ENCODE data around the gene RGS7. TPM values are rescaled to one million over a fixed set of nuclear protein-coding genes. Genes with fewer than 3 reads are reported as not detected.

Gene RGS7
- total RNA-seq, 1 donor from 2014 or later: not detected

- TF ChIP-seq CTCF (IDR thresholded peaks at IDR 0.05; ENCODE audit: insufficient read depth, low read length, severe bottlenecking): no peak
- Histone ChIP-seq H3K27me3 (ENCODE audit: control insufficient read depth, insufficient read depth, low read length) (no peaks in the 10 kb centered on the region), H3K36me3 (ENCODE audit: control insufficient read depth, insufficient read depth, low read length) (no peaks in the 10 kb centered on the region), H3K4me3 (ENCODE audit: low read depth, low read length) (no peak overlapping the region)
- no peak for FAIRE-seq
- DNase-seq (ENCODE audit: low read depth): no peak
These were observed 439.0 kb downstream of the RGS7 start for GRCh38 chr1:240917976-240918375.

GRCh38 chr1:240914506-240914905 lies 442.5 kb downstream of the RGS7 start:
- Histone ChIP-seq H3K27me3 (ENCODE audit: control insufficient read depth, insufficient read depth, low read length) (no peaks in the 10 kb centered on the region), H3K36me3 (ENCODE audit: control insufficient read depth, insufficient read depth, low read length) (no peaks in the 10 kb centered on the region), H3K4me3 (ENCODE audit: low read depth, low read length) (no peak overlapping the region)
- no peak for FAIRE-seq
- no peak for DNase-seq (ENCODE audit: low read depth)
- no peak for TF ChIP-seq CTCF (IDR thresholded peaks at IDR 0.05; ENCODE audit: insufficient read depth, low read length, severe bottlenecking)

- FAIRE-seq (no peak), DNase-seq (ENCODE audit: low read depth) (no peak)
- H3K36me3 ChIP-seq (ENCODE audit: control insufficient read depth, insufficient read depth, low read length): no peaks in the 10 kb centered on the region
- H3K4me3 ChIP-seq (ENCODE audit: low read depth, low read length): no peak overlapping the region
- no peaks in the 10 kb centered on the region for H3K27me3 ChIP-seq (ENCODE audit: control insufficient read depth, insufficient read depth, low read length)
- no peak for TF ChIP-seq CTCF (IDR thresholded peaks at IDR 0.05; ENCODE audit: insufficient read depth, low read length, severe bottlenecking)
These were observed 444.2 kb downstream of the RGS7 start for GRCh38 chr1:240912821-240913220.

- Histone ChIP-seq H3K4me3 (ENCODE audit: low read depth, low read length) (no peak overlapping the region), H3K36me3 (ENCODE audit: control insufficient read depth, insufficient read depth, low read length) (no peaks in the 10 kb centered on the region), H3K27me3 (ENCODE audit: control insufficient read depth, insufficient read depth, low read length) (no peaks in the 10 kb centered on the region)
- DNase-seq (ENCODE audit: low read depth) (no peak), FAIRE-seq (no peak)
- no peak for TF ChIP-seq CTCF (IDR thresholded peaks at IDR 0.05; ENCODE audit: insufficient read depth, low read length, severe bottlenecking)
These were observed 447.1 kb downstream of the RGS7 start for GRCh38 chr1:240909701-240910457.

GRCh38 chr1:240906477-240906876 lies 450.5 kb downstream of the RGS7 start:
- Histone ChIP-seq H3K27me3 (ENCODE audit: control insufficient read depth, insufficient read depth, low read length) (no peaks in the 10 kb centered on the region), H3K36me3 (ENCODE audit: control insufficient read depth, insufficient read depth, low read length) (no peaks in the 10 kb centered on the region), H3K4me3 (ENCODE audit: low read depth, low read length) (no peak overlapping the region)
- no peak for DNase-seq (ENCODE audit: low read depth)
- no peak for FAIRE-seq
- no peak for TF ChIP-seq CTCF (IDR thresholded peaks at IDR 0.05; ENCODE audit: insufficient read depth, low read length, severe bottlenecking)
